Endothelial cell of umbilical vein (primary cell): ENCODE data around the gene FHDC1.

Experiments used
- EZH2 ChIP-seq: IDR thresholded peaks from 2 replicates; pipeline ENCODE4 v1.6.1; 2012; ENCODE audit warnings: borderline replicate concordance, low read depth, mild to moderate bottlenecking, moderate library complexity, low read length, inconsistent platforms; ENCODE audit not compliant: severe bottlenecking
- JUN ChIP-seq: IDR thresholded peaks from 2 replicates; pipeline ENCODE4 v1.6.1; 2011; ENCODE audit warnings: borderline replicate concordance, low read depth; ENCODE audit not compliant: insufficient read length, insufficient read depth
- POLR2A ChIP-seq: IDR thresholded peaks from 2 replicates; pipeline ENCODE4 v1.6.1; 2012; ENCODE audit warnings: low read depth, mild to moderate bottlenecking, control low read depth, low read length
- POLR2AphosphoS5 ChIP-seq: IDR thresholded peaks from 2 replicates; pipeline ENCODE4 v1.6.1; 2012; ENCODE audit warnings: low read depth, mild to moderate bottlenecking, control low read depth, low read length, moderate library complexity; ENCODE audit not compliant: insufficient read depth
- TF ChIP-seq, protein P1 (sequence below), 2 donors: IDR thresholded peaks; 1 replicate in 1 of 2; 2 replicates in 1 of 2; pipeline ENCODE4 v1.5.1; 2011; ENCODE audit warnings: low read length in 2 of 2, mild to moderate bottlenecking in 2 of 2, moderate library complexity in 2 of 2, control low read depth in 1 of 2, inconsistent platforms in 1 of 2, low read depth in 1 of 2; ENCODE audit not compliant: insufficient read depth in 1 of 2; ENCODE audit errors: extremely low read depth in 1 of 2

DNA sequence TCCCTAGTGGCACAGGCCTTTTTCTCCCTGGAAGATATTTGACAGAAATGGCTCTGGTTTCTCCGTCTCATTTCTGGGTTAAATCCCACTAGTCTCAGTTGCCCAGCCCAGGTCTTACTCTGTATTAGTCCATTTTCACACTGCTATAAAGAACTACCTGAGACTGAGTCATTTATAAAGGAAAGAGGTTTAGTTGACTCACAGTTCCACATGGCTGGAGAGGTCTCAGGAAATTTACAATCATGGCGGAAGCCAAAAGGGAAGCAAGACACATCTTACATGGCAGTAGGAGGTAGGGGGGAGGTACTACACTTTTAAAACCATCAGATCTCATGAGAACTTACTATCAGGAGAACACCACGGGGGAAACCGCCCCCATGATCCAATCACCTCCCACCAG is 81.9 kb downstream of the FHDC1 start:
- TF ChIP-seq, protein P1, sequence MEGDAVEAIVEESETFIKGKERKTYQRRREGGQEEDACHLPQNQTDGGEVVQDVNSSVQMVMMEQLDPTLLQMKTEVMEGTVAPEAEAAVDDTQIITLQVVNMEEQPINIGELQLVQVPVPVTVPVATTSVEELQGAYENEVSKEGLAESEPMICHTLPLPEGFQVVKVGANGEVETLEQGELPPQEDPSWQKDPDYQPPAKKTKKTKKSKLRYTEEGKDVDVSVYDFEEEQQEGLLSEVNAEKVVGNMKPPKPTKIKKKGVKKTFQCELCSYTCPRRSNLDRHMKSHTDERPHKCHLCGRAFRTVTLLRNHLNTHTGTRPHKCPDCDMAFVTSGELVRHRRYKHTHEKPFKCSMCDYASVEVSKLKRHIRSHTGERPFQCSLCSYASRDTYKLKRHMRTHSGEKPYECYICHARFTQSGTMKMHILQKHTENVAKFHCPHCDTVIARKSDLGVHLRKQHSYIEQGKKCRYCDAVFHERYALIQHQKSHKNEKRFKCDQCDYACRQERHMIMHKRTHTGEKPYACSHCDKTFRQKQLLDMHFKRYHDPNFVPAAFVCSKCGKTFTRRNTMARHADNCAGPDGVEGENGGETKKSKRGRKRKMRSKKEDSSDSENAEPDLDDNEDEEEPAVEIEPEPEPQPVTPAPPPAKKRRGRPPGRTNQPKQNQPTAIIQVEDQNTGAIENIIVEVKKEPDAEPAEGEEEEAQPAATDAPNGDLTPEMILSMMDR (IDR thresholded peaks at IDR 0.05; ENCODE audit: extremely low read depth in 1 of 2, insufficient read depth in 1 of 2, low read depth in 1 of 2, low read length in 2 of 2), result no peak
- TF ChIP-seq JUN, result no peak
- no peak for TF ChIP-seq POLR2A
- no peak for TF ChIP-seq EZH2
- TF ChIP-seq POLR2AphosphoS5, result no peak
